ENCODE results near the gene ANXA3.

ANXA3 gene

GRCh38 chr4:78613522-78614321 lies 62.2 kb downstream of the ANXA3 start:
- DNase-seq, result no peak

DNA sequence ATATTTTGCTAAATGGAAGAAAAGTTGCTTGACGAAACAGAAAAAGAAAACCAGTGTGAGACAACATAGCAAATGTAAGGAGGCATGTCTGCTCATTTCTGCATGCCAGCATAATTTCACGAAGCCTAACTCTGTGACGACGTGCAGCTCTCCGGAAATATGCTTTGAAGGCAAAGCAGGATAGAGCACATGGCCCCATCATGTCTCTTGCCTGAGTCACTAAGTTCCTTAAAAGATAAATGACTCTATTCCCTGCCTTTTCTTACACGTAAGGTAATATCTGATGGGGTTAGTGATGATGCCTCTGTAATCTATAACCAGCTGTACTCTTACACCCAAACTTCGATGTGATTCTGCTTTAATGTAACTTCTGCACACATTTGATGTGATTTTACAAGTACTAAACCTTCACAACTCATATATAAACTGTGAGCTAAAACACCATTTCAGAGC lies 64.5 kb downstream of the ANXA3 start:
- no peak for DNase-seq

- no peak for DNase-seq
Measured at GRCh38 chr4:78618436-78618835, 66.9 kb downstream of the ANXA3 start.

DNA sequence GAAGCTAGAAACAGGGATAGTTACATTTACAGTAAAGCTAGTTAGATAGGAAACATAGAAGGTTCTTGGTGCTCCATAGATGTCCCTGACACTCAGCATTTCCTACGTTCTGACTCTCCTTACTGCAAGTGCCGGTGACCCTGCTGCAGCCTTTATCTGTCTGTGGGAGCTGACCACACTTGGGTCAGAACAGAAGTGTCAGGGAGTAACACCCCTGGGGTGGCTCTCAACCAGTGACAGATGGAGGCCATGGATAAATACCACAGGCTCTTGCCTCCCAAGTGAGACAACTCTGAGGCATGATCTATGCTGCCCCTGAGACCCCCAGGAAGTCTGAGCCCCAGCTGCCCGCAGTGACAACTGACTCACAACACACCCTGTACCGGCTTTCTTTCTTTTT lies 69.8 kb downstream of the ANXA3 start:
- DNase-seq, result no peak

GRCh38 chr4:78622253-78622979 lies 70.8 kb downstream of the ANXA3 start:
- no peak for DNase-seq

DNA sequence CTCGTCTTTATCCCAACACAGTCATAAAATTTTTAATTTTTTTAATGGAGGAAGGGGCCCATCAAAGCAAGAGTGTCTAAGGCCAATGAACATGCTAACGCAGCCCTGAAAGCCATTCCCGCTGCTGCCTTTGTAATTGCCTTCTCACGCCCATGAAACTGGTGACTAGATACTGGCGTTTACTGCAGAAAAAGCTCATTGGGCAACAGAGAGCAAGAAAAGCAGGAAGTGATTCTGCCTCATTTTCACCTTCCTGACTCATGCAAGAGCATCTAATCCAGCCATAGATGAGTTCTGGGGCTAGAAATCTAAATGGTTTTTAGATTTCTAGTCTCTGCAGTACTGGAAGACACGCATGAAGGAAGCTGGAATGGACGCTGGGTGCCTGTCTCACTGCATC lies 72.5 kb downstream of the ANXA3 start:
- no peak for DNase-seq

DNA sequence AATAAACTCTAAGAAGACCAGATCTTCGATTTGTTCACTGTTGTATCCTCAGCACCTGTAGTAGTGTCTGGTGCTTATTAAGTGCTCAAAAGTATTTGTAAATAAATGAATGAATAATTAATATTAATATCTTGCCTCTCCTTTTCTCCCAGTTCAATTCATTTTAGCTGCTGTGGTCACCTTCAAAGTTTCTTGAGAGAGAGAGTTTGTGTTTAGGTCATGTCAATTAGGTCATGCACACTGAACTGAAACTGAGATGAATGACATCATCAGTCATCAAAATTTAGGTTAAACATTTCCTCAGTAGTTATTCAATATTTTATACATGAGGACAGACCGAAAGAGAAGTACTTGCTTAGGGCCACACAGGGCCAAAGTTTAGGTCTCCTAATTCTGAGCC lies 73.5 kb downstream of the ANXA3 start:
- no peak for DNase-seq

DNA sequence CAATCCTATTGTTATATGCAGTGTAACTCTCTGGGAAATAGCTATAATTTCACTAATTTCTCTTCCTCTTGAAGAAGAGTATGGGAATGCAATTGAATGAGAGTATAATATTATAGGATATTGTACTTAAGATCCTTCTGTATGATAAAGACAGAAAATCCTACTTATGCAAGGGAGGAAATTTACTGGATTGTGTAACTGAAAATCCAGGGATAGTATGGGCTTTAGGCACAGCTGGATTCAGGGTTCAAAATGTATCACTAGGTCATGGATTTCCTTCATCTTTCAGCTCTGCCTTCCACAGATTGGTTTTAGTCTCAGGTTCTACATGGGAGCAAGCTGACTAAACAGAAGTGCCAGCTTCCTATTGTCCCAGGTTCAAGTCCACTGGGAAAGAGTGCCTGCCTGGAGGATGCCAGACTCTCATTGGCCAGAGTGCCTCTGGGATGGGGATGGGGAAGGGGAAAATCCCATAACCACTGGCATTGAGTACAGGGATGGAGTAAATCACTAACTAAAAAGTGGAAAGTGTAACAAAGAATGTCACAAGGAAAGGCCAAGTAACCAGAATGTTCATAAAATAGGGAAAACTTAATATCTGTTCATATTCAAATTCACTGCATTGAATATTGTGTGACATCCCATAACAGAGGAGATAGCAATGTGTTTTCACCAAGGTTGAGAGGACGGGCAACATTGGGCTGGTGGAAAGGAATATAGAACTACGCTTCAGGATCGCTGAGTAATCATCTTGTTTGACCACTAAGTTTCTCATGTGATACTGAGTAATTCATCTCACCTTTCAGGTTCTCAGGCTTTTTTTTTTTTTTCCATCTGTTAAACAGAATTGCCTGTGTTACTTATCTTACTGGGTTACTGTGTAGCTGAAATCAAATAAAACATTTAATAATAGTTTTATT lies 75.7 kb downstream of the ANXA3 start:
- DNase-seq, result no peak

DNA sequence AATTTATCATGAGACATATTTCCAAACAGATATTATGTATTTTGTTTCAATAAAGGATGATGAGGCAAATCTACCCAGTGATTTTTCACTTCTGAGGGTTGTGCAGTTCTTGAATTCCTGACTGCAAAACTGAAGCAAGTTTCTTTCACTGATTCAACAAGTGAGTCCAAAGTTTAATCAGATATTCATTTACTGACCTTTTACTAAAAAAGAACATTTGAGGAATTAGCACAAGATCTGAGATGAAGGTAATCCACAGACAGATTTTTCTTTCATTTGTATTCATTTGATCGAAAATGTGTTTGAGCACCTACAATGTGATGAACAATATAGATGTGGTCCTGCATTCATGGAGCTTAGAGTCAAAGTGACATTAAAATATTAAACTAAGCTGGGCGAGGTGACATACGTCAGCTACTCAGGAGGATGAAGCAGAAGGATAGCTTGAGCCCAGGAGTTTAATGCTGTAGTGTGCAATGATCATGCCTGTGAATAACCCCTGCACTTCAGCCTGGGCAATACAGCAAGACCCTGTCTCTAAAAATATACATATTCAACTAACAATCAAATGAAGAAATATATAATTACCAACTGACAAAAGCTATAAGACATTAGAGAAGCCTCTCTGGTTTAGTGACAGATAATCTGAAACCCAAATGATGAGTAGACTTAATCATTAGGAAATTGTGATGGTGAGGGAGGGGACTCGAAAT lies 76.6 kb downstream of the ANXA3 start:
- no peak for DNase-seq

DNA sequence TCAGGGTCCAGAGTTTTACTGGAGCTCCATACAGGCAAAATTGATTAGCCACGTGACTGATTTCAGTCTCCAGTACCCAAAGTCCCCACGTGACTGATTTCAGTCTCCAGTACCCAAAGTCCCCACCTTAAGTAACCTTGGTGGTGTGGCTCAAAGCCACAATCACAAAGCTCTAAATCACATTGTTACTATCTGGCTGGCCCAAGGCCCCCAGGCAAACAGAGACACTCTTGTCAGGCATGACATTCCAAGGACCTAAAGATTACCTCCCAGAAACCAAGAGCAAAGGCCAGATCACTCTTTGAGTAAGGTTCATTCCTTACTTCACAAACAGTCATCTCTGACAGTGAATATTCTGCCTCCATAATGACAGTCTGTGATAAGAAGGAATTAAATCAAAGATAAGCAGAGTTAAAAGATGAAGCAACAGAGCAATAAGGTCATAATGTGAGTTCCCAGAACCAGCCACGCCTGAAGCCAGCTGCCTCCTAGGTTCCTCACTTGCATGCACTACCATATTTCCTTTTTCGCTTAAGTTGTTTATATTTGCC lies 78.5 kb downstream of the ANXA3 start:
- no peak for DNase-seq

DNA sequence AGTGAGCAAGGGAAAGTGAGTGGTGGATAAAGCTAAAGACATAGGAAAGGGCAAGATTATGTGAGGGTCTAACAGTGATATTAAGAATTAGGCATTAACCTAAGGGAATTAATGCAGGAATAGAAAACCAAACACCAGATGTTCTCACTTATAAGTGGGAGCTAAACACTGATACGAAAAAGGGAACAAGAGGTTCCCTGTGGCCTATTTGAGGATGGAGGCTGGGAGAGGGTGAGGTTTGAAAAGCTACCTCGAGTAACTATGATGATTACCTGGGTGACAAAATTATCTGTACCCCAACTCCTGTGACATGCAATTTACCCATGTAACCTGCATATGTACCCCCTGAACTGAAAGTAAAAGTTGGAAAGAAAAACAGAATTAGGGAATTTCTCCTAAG lies 79.0 kb downstream of the ANXA3 start:
- DNase-seq, result no peak

GRCh38 chr4:78634011-78634664 lies 82.6 kb downstream of the ANXA3 start:
- no peak for DNase-seq

GRCh38 chr4:78638337-78639172 lies 87.0 kb downstream of the ANXA3 start:
- no peak for DNase-seq

DNA sequence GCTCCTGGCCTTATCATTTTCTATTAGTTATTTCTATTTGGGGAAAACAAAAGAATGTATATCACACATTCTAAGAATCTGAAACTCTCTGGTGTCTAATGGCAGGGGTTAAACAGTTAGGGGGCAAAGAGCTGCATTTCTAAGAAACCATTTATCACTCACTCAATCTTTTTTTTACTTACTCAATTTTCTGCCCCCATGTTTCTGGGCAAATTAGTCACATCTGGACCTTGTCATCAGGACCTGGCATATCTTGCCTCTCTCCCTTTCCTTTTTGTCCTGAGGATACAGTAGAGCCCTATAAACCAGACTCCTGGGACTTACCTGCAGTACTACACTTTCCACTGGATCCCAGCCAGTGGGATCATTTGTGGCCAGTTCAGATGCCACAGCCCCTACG lies 89.1 kb downstream of the ANXA3 start:
- no peak for DNase-seq

- DNase-seq, result no peak
Measured at GRCh38 chr4:78642934-78643333, 91.4 kb downstream of the ANXA3 start.

GRCh38 chr4:78644063-78644691 lies 92.6 kb downstream of the ANXA3 start:
- DNase-seq, result no peak

DNA sequence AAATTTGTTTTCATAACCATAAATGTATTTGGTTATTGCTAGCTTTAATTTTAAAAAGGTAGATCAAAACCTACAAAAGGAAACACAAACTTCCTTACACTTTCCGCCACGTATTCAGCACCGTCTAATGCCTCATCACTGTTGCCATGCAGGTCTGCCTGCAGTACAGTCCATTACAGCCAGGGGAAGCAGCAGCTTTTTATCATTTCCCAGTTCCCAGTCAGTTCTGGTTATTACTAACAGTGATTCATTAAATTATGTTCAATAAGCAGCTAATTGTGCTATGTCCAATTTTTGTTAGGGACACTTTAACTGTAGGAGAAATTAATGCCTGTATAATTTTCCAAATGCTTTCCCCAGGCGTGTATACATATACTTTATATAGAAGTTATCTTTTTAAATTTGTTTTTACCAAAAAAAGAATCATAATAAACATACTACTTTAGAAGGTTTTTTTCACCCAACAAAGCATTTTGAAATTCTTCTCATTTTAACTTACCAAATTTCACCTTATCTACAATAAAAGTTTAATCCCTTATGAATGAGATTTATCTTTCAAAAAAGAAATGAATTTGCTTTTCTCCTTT lies 93.3 kb downstream of the ANXA3 start:
- DNase-seq, result no peak

GRCh38 chr4:78645853-78646757 lies 94.5 kb downstream of the ANXA3 start:
- DNase-seq, result no peak

- DNase-seq, result no peak
Measured at GRCh38 chr4:78647272-78647671, 95.7 kb downstream of the ANXA3 start.

Measured in NCI-H774 (cell line).